Activated B cell treated with CpG ODN at 0.5 μM for 24 hours (primary cell): ENCODE measurements around the gene BRD9. TPM values are rescaled to one million over a fixed set of nuclear protein-coding genes. Genes with fewer than 3 reads are reported as not detected.

Experiments used
- ATAC-seq: fragments of 200-7000 bp; cut with Tn5 transposase; one replicate; pipeline ENCODE4 v1.10.0; 2021; ENCODE audit warnings: low read depth, mild to moderate bottlenecking, moderate library complexity
- CTCF ChIA-PET: fragments of 350-600 bp; sonication (Branson Sonifier 250); formaldehyde crosslinking; loops from one replicate; lab custom pipeline; 2021; ENCODE audit warnings: antibody characterized with exemption; lab: Charles Lee
- POLR2A ChIA-PET: fragments of 350-600 bp; sonication (Branson Sonifier 250); formaldehyde crosslinking; loops from one replicate; lab custom pipeline; 2021; ENCODE audit warnings: antibody characterized with exemption; lab: Charles Lee
- DNase-seq: peaks from one replicate; pipeline ENCODE4 v3.0.0; 2022
- H3K27ac Mint-ChIP-seq: one replicate; pipeline ENCODE4 v1.8.0; 2020; ENCODE audit warnings: mixed read lengths
- H3K27me3 Mint-ChIP-seq: one replicate; pipeline ENCODE4 v1.8.0; 2021; ENCODE audit warnings: mixed read lengths
- H3K36me3 Mint-ChIP-seq: one replicate; pipeline ENCODE4 v1.8.0; 2021; ENCODE audit warnings: low read depth, mixed read lengths
- H3K4me1 Mint-ChIP-seq: one replicate; pipeline ENCODE4 v1.8.0; 2021; ENCODE audit warnings: mixed read lengths
- H3K4me3 Mint-ChIP-seq: one replicate; pipeline ENCODE4 v1.8.0; 2020; ENCODE audit warnings: mild to moderate bottlenecking, mixed read lengths
- H3K9me3 Mint-ChIP-seq: one replicate; pipeline ENCODE4 v1.8.0; 2020; ENCODE audit warnings: mixed read lengths
- intact Hi-C: fragments of 100-400 bp; cut with micrococcal nuclease; formaldehyde crosslinking; loops from one replicate; pipeline ENCODE4 v1.15.1; 2024
- total RNA-seq: library from RNA; stranded (reverse); gene quantifications from 2 replicates; pipeline ENCODE4 v1.2.3, GENCODE V29; 2022
- TF ChIP-seq, protein P1 (sequence below): fragments of 200-600 bp; IDR thresholded peaks from one replicate; pipeline ENCODE4 v1.8.0; 2022; ENCODE audit warnings: antibody characterized with exemption, mild to moderate bottlenecking

Gene BRD9
- total RNA-seq, 1 donor from 2014 or later: 67.8 TPM

DNA sequence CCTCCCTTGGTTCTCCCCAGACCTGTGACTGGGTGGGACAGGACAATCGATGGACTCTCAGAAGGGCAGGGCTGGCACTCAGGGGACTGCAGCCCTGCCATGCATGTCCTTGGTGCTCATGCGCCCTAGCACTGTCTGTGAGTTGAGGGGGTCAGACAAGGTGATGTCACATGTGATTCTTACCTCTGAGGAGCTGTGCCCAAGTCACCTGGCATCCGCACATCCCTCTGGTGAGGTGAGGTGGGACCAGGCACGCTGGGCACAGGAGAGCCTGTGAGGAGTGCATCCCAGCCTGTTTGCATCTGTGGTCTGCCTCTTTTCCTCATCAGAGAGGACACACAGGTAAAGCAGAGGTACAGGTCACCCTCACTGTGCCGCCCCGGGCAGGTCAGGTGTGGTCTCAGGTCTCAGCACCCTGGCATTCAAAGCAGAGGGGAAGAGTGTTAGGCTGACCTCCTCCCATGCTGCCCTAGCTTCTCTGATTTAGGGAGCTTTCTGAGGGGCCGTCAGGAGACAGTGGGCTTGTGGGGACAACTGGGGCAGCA lies 14.8 kb upstream of the BRD9 start:
- TF ChIP-seq, protein P1, sequence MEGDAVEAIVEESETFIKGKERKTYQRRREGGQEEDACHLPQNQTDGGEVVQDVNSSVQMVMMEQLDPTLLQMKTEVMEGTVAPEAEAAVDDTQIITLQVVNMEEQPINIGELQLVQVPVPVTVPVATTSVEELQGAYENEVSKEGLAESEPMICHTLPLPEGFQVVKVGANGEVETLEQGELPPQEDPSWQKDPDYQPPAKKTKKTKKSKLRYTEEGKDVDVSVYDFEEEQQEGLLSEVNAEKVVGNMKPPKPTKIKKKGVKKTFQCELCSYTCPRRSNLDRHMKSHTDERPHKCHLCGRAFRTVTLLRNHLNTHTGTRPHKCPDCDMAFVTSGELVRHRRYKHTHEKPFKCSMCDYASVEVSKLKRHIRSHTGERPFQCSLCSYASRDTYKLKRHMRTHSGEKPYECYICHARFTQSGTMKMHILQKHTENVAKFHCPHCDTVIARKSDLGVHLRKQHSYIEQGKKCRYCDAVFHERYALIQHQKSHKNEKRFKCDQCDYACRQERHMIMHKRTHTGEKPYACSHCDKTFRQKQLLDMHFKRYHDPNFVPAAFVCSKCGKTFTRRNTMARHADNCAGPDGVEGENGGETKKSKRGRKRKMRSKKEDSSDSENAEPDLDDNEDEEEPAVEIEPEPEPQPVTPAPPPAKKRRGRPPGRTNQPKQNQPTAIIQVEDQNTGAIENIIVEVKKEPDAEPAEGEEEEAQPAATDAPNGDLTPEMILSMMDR: no peak
- intact Hi-C loops: no loop called here
- Mint-ChIP-seq H3K27me3 (no peaks in the 10 kb centered on the region), H3K4me3 (no peak overlapping the region), H3K27ac (no peak overlapping the region), H3K4me1 (no peaks in the 10 kb centered on the region), H3K36me3 (no peaks in the 10 kb centered on the region), H3K9me3 (no peaks in the 10 kb centered on the region)
- CTCF ChIA-PET: interaction anchor here (0.6 kb wide), 1 partner anchor 27 kb away, joined by 3 read pairs; no protein-coding TSS in a partner anchor
- no peak for DNase-seq
- POLR2A ChIA-PET: no interaction called here
- ATAC-seq: no peak

DNA sequence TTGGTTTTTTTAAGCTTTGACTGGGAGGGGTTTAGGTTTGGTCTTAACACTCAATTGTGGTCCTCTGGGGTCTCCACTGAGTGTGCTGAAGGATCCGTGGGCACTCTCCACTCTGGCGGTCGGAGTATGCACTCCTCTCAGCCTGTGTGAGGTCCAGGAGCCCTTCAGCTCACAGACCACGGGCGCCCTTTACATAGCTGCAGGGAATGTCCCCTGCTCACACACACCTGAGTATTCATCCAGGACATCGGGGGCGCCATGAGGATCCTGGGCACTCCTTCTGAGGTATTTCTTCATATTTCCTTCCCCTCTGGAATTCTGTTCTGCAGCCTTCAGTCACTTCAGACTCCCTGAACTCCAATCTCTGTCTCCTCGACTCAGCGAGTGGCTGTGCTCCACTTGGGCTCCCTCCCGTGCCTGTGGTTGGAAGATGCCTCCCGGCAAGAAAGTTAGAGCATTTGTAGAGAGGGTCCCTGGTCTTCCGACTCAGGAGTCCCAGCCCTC lies 12.6 kb upstream of the BRD9 start:
- no peak for ATAC-seq
- ChIA-PET CTCF (interaction anchor here (1.4 kb wide), 1 partner anchor 236 kb away, joined by 3 read pairs; no protein-coding TSS in a partner anchor), POLR2A (interaction anchor here (0.6 kb wide), 1 partner anchor 627 kb away, joined by 3 read pairs; no protein-coding TSS in a partner anchor)
- Mint-ChIP-seq H3K9me3 (no peaks in the 10 kb centered on the region), H3K4me3 (no peak overlapping the region), H3K27ac (no peak overlapping the region), H3K27me3 (no peaks in the 10 kb centered on the region), H3K36me3 (no peaks in the 10 kb centered on the region), H3K4me1 (no peaks in the 10 kb centered on the region)
- TF ChIP-seq, protein P1: no peak
- intact Hi-C loops: no loop called here
- no peak for DNase-seq

DNA sequence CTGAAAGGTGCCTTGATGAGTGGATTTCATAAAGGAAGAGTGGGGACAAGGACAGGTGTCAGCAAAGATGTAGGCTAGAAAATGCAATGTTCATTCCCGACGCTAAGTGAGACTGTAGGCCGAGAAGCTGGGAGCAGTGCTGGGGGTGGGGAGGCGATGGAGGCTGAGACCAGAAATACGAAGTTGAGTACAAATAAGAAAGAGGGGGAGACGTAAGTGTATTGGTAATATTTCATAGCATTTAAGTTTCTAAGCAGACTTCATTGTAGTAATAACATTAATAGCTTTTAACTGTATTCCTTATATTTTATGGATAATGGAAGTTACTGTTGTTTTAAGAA lies 11.1 kb upstream of the BRD9 start:
- DNase-seq: no peak
- Mint-ChIP-seq H3K4me1 (no peaks in the 10 kb centered on the region), H3K4me3 (no peak overlapping the region), H3K27me3 (no peaks in the 10 kb centered on the region), H3K9me3 (no peaks in the 10 kb centered on the region), H3K36me3 (no peaks in the 10 kb centered on the region), H3K27ac (no peak overlapping the region)
- TF ChIP-seq, protein P1: no peak
- intact Hi-C loops: loop anchor here (2.0 kb wide), 3 partner anchors 457 to 715 kb away; no protein-coding TSS in a partner anchor
- ATAC-seq: no peak
- CTCF ChIA-PET: interaction anchor here (0.7 to 3.4 kb wide), 8 partner anchors 11 to 715 kb away, joined by 3 to 20 read pairs (median 8); partner anchors contain the start of genes BRD9 and TRIP13
- POLR2A ChIA-PET: no interaction called here

DNA sequence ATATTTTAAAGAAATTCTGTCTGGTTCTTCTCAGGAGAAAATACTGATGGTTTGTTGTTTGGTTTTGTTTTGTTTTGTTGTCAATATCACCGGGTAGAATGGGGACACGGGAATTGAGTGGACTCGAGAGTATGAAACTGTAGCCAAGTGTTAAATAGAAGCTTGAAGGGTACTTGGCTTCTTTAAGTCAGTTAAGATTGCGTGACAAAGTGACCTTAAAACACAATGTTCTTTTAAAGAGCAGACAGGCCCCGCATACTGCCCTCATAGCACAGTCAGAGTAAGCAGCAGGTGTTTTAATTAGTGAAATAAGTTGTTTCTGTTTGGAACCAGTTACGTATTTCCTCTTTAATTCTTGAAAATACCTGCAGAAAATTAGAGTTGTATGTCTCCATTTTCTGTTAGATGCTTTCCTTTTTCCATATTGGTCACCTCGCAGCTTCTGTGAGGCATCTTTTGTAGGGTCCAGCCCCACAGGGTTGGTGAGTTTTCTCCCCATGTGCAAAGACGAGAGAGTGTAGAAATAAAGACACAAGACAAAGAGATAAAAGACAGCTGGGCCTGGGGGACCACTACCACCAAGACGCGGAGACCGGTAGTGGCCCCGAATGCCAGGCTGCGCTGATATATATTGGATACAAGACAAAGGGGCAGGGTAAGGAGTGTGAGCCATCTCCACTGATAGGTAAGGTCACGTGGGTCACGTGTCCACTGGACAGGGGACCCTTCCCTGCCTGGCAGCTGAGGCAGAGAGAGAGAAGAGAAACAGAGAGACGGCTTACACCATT lies 9.7 kb upstream of the BRD9 start:
- ATAC-seq (no peak), DNase-seq (no peak)
- Mint-ChIP-seq H3K27ac (no peak overlapping the region), H3K4me1 (no peaks in the 10 kb centered on the region), H3K9me3 (no peaks in the 10 kb centered on the region), H3K36me3 (no peaks in the 10 kb centered on the region), H3K4me3 (no peak overlapping the region), H3K27me3 (no peaks in the 10 kb centered on the region)
- CTCF ChIA-PET: interaction anchor here (0.7 to 3.4 kb wide), 9 partner anchors 8 to 743 kb away, joined by 3 to 20 read pairs (median 8); partner anchors contain the start of genes BRD9 and TRIP13
- TF ChIP-seq, protein P1: no peak
- POLR2A ChIA-PET: no interaction called here
- intact Hi-C loops: loop anchor here (2.0 kb wide), 3 partner anchors 456 to 714 kb away; no protein-coding TSS in a partner anchor

DNA sequence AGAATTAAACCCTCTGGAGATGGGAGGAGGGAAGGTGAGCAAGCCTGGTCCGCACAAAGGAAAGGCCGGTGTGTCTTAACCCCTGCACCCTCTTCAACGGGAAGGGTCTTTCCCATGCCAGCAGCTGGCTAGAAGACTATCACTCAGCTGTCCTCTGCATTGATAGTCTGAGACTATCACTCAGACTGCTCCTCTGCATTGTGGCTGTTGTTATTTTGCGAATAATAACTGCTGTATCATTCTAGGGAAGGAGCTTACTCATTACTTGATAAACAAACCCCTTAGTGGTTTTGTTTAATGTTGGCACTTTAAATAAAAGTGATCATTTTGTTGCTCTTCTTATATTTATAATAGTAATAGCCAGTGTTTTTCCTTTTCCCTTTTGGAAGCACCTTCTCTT lies 8.2 kb upstream of the BRD9 start:
- DNase-seq: no peak
- no peak overlapping the region for H3K4me3 Mint-ChIP-seq
- TF ChIP-seq, protein P1: no peak
- no peaks in the 10 kb centered on the region for H3K36me3 Mint-ChIP-seq
- no peak overlapping the region for H3K27ac Mint-ChIP-seq
- no peaks in the 10 kb centered on the region for H3K9me3 Mint-ChIP-seq
- intact Hi-C loops: no loop called here
- POLR2A ChIA-PET: no interaction called here
- no peak for ATAC-seq
- H3K4me1 Mint-ChIP-seq: no peaks in the 10 kb centered on the region
- no peaks in the 10 kb centered on the region for H3K27me3 Mint-ChIP-seq
- CTCF ChIA-PET: interaction anchor here (1.0 to 3.4 kb wide), 4 partner anchors 8 to 712 kb away, joined by 3 to 14 read pairs (median 8); partner anchors contain the start of genes BRD9 and TRIP13
